ENCODE measurements around the gene CCDC88B.
"Not testable (repeated sequence)": the region's sequence is repeated elsewhere in the genome, so short reads cannot be mapped to it uniquely, and the experiment has no call there.

GRCh38 chr11:64307795-64308194 is 32.2 kb upstream of the CCDC88B start:
- TF ChIP-seq CTCF (IDR thresholded peaks at IDR 0.05); POLR2AphosphoS5 (IDR thresholded peaks at IDR 0.05; ENCODE audit: low read depth, low read length); REST (IDR thresholded peaks at IDR 0.05; ENCODE audit: insufficient read depth in 1 of 2, low read depth in 2 of 2, low read length in 1 of 2): not testable (repeated sequence)

Data from Panc1 (cell line).